PC-3 (cell line): ENCODE results near the gene TFF3.

Source experiments
- EZH2 ChIP-seq: fragments of 300-600 bp; sonication (generic); IDR thresholded peaks from one replicate; pipeline ENCODE4 v1.6.1; 2017; ENCODE audit warnings: antibody characterized with exemption, mild to moderate bottlenecking, low read length; ENCODE audit not compliant: unreplicated experiment
- TF ChIP-seq, protein P1 (sequence below): fragments of 300-600 bp; sonication (generic); conservative IDR thresholded peaks from 2 replicates; pipeline ENCODE4 v1.5.1; 2017; ENCODE audit warnings: antibody characterized with exemption, low read depth, mild to moderate bottlenecking, low read length

DNA sequence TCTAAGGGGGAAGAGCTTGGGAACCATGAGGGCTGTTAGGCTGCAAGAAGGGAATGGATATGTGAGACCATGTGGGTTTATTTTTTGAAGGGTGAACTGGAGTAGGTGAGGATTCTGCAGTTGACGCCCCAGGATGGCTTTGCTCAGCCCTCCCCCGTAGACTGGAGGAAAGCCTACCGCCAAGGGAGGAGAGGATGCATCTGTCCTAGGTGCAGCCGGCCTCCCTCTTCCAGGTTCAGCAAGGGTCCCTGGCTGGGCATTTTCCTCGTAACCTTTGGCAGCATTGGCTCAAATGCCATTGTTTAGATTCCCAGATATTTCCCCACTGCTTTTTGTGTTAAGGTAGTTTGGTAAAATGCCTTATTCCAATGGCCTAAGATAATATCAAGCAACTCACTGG is 16.6 kb downstream of the TFF3 start:
- TF ChIP-seq, protein P1, sequence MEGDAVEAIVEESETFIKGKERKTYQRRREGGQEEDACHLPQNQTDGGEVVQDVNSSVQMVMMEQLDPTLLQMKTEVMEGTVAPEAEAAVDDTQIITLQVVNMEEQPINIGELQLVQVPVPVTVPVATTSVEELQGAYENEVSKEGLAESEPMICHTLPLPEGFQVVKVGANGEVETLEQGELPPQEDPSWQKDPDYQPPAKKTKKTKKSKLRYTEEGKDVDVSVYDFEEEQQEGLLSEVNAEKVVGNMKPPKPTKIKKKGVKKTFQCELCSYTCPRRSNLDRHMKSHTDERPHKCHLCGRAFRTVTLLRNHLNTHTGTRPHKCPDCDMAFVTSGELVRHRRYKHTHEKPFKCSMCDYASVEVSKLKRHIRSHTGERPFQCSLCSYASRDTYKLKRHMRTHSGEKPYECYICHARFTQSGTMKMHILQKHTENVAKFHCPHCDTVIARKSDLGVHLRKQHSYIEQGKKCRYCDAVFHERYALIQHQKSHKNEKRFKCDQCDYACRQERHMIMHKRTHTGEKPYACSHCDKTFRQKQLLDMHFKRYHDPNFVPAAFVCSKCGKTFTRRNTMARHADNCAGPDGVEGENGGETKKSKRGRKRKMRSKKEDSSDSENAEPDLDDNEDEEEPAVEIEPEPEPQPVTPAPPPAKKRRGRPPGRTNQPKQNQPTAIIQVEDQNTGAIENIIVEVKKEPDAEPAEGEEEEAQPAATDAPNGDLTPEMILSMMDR = no peak
- no peak for TF ChIP-seq EZH2
